Colonic mucosa (tissue), 4 donors: ENCODE measurements around the gene ABCG1. TPM values are rescaled to one million over a fixed set of nuclear protein-coding genes. Genes with fewer than 3 reads are reported as not detected.

Experiments used
- DNase-seq: peaks from one replicate; pipeline ENCODE4 v3.0.0-alpha.2; 2020
- H3K27ac ChIP-seq: fragments of 200-600 bp; one replicate; pipeline ENCODE4 v1.8.0; 2021
- H3K27me3 ChIP-seq: fragments of 200-600 bp; one replicate; pipeline ENCODE4 v1.8.0; 2021
- H3K36me3 ChIP-seq: fragments of 200-600 bp; one replicate; pipeline ENCODE4 v1.8.0; 2021
- H3K4me1 ChIP-seq: fragments of 200-600 bp; one replicate; pipeline ENCODE4 v1.8.0; 2021; ENCODE audit warnings: mild to moderate bottlenecking
- H3K4me3 ChIP-seq: fragments of 200-600 bp; one replicate; pipeline ENCODE4 v1.8.0; 2021
- H3K9ac ChIP-seq, 2 donors: one replicate each; pipeline ENCODE4 v1.7.0; 2013; ENCODE audit warnings: control low read depth in 2 of 2, low read depth in 2 of 2, low read length in 2 of 2
- H3K9me3 ChIP-seq: fragments of 200-600 bp; one replicate; pipeline ENCODE4 v1.8.0; 2021
- intact Hi-C: fragments of 100-400 bp; cut with DNase I; formaldehyde crosslinking; loops from one replicate; pipeline ENCODE4 v1.14.1; 2022
- total RNA-seq, 2 donors: library from RNA; stranded (reverse); fragmentation: NEBNext Ultra II Directional in 1 of 2; extraction: Animal tissue kit (Norgen Biotek cat#: 25700) in 1 of 2; gene quantifications; one replicate each; pipeline ENCODE4 v1.2.1, GENCODE V29; 2021
- TF ChIP-seq, protein P1 (sequence below): fragments of 200-600 bp; IDR thresholded peaks from one replicate; pipeline ENCODE4 v1.8.0; 2022; ENCODE audit warnings: antibody characterized with exemption, mild to moderate bottlenecking
- donor health status: healthy.
- donor health status: DM: no; HTN: no; CAD: no.
- donor health status: DM: no; HTN: no; CAD: no.

Gene ABCG1
- total RNA-seq, 2 donors from 2014 or later = 13.8 to 60.0 TPM

DNA sequence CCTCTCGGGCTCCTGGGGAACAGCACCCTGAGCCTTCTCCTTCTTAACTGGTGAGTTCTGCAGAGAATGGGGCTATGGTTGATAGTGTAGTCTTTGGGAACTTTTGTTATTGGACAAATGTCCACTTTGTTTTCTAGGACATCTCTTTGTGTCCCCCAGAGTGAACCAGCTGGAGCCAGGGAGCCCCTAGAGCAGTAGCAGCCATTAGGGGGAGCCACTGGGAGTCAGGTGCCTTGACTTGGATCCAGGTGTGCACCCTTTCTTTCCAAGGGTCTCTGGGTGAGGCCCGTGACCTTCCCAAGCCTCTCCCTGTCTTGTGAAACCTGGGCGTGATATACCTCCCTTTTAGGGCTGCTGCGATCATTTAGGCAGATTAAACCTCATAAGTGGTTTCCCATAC is 36.9 kb downstream of the ABCG1 start:
- Histone ChIP-seq H3K27me3 (no peaks in the 10 kb centered on the region), H3K4me3 (no peak overlapping the region)
- intact Hi-C loops = loop anchor here (5.0 kb wide), 1 partner anchor 109 kb away; no protein-coding TSS in a partner anchor

DNA sequence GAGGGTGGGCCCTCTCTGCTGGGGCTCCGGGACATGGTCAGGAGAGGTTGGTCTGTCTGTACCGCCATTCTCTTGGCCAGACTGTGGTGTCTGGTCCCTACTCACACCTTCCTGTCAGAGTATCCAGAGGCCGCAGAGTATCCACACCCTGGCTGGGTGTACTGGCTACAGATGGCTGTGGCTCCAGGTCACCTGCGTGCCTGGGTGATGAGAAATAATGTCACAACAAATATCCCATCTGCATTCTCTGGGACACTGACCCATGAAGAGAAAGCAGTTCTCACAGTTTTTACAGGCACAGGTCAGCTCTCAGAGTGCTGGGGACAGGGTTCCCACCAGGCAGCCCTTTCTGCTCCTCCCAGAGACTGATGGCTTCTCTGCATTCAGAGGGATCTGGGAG is 37.4 kb downstream of the ABCG1 start:
- DNase-seq = no peak
- TF ChIP-seq, protein P1, sequence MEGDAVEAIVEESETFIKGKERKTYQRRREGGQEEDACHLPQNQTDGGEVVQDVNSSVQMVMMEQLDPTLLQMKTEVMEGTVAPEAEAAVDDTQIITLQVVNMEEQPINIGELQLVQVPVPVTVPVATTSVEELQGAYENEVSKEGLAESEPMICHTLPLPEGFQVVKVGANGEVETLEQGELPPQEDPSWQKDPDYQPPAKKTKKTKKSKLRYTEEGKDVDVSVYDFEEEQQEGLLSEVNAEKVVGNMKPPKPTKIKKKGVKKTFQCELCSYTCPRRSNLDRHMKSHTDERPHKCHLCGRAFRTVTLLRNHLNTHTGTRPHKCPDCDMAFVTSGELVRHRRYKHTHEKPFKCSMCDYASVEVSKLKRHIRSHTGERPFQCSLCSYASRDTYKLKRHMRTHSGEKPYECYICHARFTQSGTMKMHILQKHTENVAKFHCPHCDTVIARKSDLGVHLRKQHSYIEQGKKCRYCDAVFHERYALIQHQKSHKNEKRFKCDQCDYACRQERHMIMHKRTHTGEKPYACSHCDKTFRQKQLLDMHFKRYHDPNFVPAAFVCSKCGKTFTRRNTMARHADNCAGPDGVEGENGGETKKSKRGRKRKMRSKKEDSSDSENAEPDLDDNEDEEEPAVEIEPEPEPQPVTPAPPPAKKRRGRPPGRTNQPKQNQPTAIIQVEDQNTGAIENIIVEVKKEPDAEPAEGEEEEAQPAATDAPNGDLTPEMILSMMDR = no peak

More for the DNA sequence above, 36.9 kb downstream of the ABCG1 start:
- Histone ChIP-seq H3K9ac (no peak overlapping the region), H3K27ac (no peak overlapping the region), H3K36me3 (no peaks in the 10 kb centered on the region), H3K4me1 (no peaks in the 10 kb centered on the region), H3K9me3 (no peaks in the 10 kb centered on the region)
- TF ChIP-seq, protein P1 = no peak
- DNase-seq = no peak

DNA sequence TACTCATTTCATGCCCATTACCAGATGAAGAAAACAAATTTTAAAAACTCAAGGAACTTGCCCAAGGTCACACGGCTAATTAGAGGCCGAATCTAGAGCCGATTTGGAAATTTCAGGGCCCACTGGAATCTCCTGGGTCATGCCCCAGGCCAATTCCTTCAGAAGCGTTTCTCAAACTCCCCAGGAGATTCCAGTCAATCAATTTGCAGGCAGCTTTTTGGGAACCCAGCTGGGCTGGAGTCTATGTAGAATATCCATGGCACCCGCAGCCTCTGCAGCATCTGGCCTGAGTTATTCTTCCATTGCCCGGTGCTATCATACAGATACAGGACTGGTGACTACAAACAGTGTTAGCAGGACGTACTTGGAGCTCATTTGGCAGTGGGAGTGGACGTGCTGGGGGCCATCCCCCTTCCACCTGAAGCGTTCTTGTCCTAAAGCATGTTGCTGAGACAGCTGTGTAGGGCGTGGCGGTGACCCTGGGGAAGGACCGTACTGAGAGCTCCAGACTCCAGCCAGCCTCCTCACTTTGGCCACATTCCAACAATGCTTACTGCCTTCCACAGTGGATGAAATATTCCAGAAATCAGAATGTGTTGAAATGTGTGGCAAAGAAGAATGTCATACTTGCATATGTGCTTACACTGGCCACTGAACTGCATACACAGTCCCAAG is 38.3 kb downstream of the ABCG1 start:
- H3K9ac ChIP-seq = no peak overlapping the region
- H3K27ac ChIP-seq = no peak overlapping the region
- intact Hi-C loops = loop anchor here (5.0 kb wide), 1 partner anchor 110 kb away; no protein-coding TSS in a partner anchor
- no peak for DNase-seq
- H3K4me3 ChIP-seq = no peak overlapping the region
- no peaks in the 10 kb centered on the region for H3K4me1 ChIP-seq
- no peaks in the 10 kb centered on the region for H3K36me3 ChIP-seq
- TF ChIP-seq, protein P1 = no peak
- no peaks in the 10 kb centered on the region for H3K27me3 ChIP-seq
- H3K9me3 ChIP-seq = no peaks in the 10 kb centered on the region

More for the DNA sequence above, 37.4 kb downstream of the ABCG1 start:
- no peak overlapping the region for H3K4me3 ChIP-seq
- H3K4me1 ChIP-seq = no peaks in the 10 kb centered on the region
- H3K9ac ChIP-seq = no peak overlapping the region
- H3K36me3 ChIP-seq = no peaks in the 10 kb centered on the region
- intact Hi-C loops = loop anchor here (5.0 kb wide), 1 partner anchor 109 kb away; no protein-coding TSS in a partner anchor
- H3K27me3 ChIP-seq = no peaks in the 10 kb centered on the region
- no peak overlapping the region for H3K27ac ChIP-seq
- H3K9me3 ChIP-seq = no peaks in the 10 kb centered on the region

DNA sequence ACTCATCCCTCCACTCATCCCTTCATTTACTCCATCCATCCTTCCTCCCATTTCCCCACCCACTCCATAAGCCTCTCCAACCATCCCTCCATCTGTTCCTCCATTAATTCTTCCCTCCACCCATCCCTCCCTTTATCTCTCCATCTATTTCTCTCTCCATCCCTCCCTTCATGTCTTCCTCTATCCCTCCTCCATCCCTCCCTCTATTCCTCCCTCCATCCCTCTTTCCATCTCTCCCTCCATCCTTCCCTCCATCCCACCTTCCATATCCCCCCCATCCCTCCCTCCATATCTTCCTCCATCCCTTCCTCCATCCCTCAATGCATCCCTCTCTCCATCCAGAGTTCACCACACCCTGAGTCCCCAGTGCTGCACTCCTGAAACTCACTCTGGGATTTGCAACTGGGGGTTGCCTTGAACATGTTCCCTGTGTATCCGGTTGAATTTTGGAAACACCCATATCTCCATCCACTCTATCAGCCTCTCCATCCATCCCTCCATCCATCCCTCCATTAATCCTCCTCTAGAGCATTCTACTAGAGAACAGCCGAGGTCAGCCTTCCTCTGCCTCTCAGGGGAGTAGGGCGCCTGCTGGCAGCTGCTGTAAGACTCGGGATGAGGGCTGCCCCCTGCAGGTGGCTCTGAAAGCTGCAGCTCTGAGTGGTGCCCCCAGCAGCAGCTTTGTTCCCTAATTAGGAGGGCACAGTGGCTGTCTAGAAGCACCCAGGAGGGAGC is 39.4 kb downstream of the ABCG1 start:
- intact Hi-C loops = loop anchor here (1.0 to 5.0 kb wide), 2 partner anchors 94 to 111 kb away; no protein-coding TSS in a partner anchor
- H3K27ac ChIP-seq = no peak overlapping the region
- no peaks in the 10 kb centered on the region for H3K4me1 ChIP-seq
- no peak overlapping the region for H3K9ac ChIP-seq
- no peaks in the 10 kb centered on the region for H3K9me3 ChIP-seq
- no peak overlapping the region for H3K4me3 ChIP-seq
- no peaks in the 10 kb centered on the region for H3K36me3 ChIP-seq
- TF ChIP-seq, protein P1 = peak; percentile 85
- H3K27me3 ChIP-seq = no peaks in the 10 kb centered on the region
- peak; percentile 83 for DNase-seq

DNA sequence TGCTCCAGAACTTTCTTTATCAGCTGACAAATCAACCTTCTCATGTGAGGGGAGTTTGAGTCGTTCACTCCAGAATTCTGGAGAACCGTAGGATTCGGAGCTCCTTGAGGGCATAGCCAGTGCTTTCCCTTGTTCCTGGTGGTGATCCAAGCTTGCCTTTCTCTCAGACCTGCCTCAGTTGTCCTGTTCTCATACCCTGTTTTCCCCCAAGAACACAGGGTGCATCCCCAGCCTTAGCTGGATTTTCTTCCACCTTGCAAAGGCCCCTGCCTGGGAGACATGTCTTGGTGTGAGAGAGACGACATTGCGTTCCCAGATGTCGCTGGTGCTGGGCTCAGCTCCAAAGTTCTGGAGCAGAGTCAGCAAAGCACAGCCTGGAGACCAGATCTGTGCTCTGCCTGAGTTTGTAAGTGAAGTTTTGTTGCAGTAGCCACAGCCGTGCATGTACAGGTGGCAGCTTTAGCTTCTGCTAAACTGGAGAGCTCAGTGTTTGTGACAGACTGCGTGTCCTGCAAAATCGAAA is 40.0 kb downstream of the ABCG1 start:
- Histone ChIP-seq H3K9me3 (no peaks in the 10 kb centered on the region), H3K36me3 (no peaks in the 10 kb centered on the region), H3K4me3 (no peak overlapping the region), H3K27ac (no peak overlapping the region), H3K9ac (no peak overlapping the region), H3K4me1 (no peaks in the 10 kb centered on the region), H3K27me3 (no peaks in the 10 kb centered on the region)
- TF ChIP-seq, protein P1 = peak; percentile 19
- intact Hi-C loops = loop anchor here (1.0 to 5.0 kb wide), 2 partner anchors 95 to 112 kb away; no protein-coding TSS in a partner anchor
- no peak for DNase-seq
